NCI-H345 (cell line): Measurements from ENCODE around the gene SPRYD3.

ENCODE experiments used
- DNase-seq: peaks from one replicate; lab custom pipeline; 2025; lab: John Stamatoyannopoulos, UW

The SPRYD3 gene

DNA sequence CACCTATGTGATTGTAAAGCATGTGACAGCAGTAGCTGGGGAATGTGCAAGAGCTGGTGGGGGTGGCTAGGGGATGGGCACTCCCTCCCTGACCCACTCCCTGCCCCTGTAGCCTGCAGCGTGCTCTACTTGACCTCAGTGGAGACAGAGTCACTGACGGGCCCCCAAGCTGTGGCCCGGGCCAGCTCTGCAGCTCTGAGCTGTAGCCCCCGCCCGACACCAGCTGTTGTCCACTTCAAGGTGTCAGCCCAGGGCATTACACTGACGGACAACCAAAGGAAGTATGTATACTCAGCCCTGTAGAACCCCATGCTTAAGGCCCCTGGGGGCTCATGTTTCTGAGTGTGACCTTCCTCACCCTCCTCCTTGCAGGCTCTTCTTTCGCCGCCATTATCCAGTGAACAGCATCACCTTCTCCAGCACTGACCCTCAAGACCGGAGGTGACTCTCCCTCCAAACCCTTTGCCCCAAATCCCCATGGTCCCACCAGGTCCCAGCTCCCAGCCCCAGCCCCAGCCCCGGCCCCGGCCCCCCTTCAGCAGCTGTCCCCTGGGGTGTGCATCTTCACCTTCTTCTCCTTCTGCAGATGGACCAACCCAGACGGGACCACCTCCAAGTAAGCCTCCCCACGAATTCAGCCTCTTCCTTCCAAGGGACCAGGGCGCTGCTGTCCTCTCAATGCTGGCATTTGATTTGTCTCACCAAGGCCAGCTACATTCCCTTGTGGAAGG, 16.0 kb downstream of the SPRYD3 start:
- DNase-seq: no peak

- no peak for DNase-seq
These were observed 16.9 kb downstream of the SPRYD3 start for GRCh38 chr12:53062011-53062961.

GRCh38 chr12:53061404-53062010, 17.7 kb downstream of the SPRYD3 start:
- peak; percentile 87 for DNase-seq

DNA sequence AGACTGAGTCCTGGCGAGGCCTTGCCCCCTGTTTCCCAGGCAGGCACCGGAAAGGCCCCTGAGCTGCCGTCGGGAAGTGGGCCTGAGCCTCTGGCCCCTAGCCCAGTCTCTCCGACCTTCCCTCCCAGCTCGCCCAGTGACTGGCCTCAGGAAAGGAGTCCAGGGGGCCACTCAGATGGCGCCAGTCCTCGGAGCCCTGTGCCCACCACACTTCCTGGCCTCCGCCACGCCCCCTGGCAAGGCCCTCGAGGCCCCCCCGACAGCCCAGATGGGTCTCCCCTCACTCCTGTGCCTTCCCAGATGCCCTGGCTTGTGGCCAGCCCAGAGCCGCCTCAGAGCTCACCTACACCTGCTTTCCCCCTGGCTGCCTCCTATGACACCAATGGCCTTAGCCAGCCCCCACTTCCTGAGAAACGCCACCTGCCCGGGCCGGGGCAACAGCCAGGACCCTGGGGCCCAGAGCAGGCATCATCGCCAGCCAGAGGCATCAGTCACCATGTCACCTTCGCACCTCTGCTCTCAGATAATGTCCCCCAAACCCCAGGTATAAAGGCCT, 18.4 kb downstream of the SPRYD3 start:
- peak; percentile 62 for DNase-seq

DNA sequence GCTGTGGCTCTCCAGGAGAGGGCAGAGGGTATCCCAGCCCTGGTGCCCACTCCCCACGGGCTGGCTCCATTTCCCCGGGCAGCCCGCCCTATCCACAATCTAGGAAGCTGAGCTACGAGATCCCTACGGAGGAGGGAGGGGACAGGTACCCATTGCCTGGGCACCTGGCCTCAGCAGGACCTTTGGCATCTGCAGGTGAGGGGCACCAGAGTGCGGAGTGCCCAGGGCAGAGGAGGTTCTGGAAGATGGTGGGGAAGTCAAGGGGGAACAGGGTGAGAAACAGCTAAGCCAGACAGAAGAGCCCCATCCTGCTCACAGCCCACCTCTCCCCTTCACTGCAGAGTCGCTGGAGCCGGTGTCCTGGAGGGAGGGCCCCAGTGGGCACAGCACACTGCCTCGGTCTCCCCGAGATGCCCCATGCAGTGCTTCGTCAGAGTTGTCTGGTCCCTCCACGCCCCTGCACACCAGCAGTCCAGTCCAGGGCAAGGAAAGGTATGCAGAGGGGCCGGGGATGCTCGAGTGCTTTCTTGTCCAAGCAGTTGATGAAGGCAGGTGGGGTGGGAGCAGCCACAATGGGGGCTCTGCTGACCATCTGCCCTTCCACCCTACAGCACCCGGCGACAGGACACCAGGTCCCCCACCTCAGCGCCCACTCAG, 19.0 kb downstream of the SPRYD3 start:
- no peak for DNase-seq

DNA sequence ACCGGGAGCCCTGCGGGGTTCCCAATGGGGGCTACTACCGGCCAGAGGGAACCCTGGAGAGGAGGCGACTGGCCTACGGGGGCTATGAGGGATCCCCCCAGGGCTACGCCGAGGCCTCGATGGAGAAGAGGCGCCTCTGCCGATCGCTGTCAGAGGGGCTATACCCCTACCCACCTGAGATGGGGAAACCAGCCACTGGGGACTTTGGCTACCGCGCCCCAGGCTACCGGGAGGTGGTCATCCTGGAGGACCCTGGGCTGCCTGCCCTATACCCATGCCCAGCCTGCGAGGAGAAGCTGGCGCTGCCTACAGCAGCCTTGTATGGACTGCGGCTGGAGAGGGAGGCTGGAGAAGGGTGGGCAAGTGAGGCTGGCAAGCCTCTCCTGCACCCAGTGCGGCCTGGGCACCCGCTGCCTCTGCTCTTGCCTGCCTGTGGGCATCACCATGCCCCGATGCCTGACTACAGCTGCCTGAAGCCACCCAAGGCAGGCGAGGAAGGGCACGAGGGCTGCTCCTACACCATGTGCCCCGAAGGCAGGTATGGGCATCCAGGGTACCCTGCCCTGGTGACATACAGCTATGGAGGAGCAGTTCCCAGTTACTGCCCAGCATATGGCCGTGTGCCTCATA, 19.6 kb downstream of the SPRYD3 start:
- no peak for DNase-seq

- DNase-seq: no peak
These were observed 20.3 kb downstream of the SPRYD3 start for GRCh38 chr12:53058674-53059433.

- no peak for DNase-seq
These were observed 21.2 kb downstream of the SPRYD3 start for GRCh38 chr12:53057816-53058500.

- no peak for DNase-seq
These were observed 22.3 kb downstream of the SPRYD3 start for GRCh38 chr12:53056901-53057300.

GRCh38 chr12:53056296-53056695, 22.9 kb downstream of the SPRYD3 start:
- no peak for DNase-seq

DNA sequence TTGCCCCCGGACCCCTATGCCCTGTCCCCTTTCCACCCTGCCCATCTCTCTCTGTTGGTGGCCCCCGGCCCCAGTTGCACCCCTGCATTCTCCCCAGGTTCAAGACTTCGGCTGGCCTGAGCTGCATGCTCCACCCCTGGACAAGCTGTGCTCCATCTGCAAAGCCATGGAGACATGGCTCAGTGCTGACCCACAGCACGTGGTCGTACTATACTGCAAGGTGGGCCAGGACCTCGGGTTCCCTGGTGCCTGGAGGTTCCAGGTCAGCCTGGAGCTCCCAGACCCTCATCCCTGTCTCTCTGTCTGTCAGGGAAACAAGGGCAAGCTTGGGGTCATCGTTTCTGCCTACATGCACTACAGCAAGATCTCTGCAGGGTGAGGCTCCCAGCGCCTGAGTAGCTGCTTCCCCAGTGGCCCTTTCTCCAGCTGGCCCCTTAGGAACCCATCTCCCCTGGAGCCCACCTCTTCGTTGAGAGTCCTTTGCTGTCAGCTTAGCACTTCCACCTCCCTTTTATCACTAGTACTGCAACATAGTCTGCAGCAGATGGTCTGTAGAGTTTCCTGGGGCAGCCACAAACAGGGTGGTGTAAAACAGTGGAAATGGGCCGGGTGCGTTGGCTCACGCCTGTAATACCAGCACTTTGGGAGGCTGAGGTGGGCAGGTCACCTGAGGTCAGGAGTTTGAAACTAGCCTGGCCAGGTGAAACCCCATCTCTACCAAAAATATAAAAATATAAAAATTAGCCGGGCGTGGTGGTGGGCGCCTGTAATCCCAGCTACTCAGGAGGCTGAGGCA, 23.5 kb downstream of the SPRYD3 start:
- DNase-seq: no peak

GRCh38 chr12:53054112-53054878, 24.9 kb downstream of the SPRYD3 start:
- peak; percentile 96 for DNase-seq

DNA sequence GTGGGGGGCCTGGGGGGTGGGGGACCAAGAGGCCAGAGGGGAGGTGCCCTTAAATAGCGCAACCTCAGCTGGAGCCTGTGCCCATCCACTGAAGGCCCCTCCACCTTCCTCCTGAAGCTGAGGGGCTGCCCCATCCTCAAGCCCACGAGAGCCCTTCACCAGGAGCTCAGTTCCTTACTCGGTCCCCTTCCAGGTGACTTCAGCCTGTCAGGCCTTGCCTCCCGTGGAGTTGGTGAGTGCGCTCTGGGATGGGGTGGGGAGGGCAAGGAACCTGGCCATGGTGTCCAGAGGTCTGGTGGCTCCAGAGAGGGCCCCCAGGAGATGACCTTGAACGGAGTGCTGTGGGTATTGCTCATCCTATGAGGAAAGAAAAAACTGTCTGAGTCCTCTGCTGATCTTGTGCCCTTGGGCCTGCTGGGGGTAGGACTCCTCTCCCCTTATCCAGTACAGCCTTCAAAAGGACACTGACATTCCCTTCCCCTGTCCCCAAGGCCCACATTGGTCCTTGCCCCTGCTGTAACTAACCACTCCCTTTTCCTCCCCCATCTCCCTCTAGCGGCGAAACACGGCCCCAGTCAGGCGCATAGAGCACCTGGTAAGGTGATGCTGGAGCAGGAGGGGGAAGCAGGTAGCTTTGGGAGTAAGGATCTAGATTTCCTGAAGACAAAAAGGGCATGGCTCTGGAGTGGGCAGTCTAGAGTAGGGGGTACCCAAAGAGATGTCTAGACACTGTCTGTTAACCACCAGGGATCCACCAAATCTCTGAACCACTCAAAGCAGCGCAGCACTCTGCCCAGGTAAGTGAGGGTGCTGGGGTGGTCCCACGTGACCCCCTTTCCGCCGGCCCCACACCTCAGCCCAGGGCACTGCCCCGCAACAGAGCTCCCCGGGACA, 25.7 kb downstream of the SPRYD3 start:
- DNase-seq: peak; percentile 81

DNA sequence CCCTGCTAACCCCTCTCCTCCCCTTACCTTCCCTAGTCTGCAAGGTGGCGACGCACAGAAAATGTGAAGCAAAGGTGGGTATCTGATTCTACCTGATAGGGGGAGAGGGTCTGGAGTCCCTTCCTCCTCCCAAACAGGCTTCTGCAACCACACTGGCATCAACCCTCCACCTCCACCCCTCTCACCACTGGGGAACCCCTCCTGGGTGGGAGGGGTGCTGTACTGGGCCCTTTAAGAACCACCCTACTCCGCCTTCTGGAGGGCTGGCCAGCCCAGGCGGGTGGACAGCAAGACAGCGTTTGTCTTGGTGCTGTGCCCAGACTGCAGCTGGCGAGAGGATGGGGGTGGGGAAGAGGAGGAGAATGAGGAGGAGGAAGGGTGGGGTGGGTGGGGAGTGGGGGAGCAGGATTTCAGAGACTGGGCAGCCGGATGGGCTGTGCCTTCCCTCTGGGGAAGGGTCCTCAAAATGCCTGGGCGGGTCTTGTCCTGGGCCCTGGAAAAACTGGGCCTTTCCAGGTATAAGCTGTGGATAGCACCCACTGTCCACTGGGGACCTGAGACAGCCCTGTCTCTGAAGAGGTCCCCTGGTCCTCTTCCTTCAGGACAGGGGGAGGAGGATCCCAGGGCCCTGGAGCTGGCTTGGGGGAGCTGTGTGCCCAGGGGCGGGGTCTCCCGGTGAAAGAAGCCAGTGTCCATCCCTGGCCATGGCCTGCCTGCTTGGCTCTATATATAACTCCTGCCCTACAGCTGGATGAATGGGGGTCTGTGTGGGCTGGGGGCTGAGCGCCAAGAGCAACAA, 26.6 kb downstream of the SPRYD3 start:
- DNase-seq: peak; percentile 9

GRCh38 chr12:53051881-53052412, 27.2 kb downstream of the SPRYD3 start:
- DNase-seq: no peak
